Transverse colon (tissue), 4 donors: ENCODE results near the gene MAGI2. TPM values are rescaled to one million over a fixed set of nuclear protein-coding genes. Genes with fewer than 3 reads are reported as not detected.

ENCODE experiments used
- DNase-seq: peaks from one replicate; pipeline ENCODE4 v3.0.0-alpha.2; 2019
- H3K27ac ChIP-seq, 4 donors: fragments of 200-600 bp; sonication (generic); 2 replicates each; pipeline ENCODE4 v1.5.1; 2016 to 2018; ENCODE audit warnings: inconsistent platforms in 4 of 4
- H3K27me3 ChIP-seq: fragments of 200-600 bp; sonication (generic); 2 replicates; pipeline ENCODE4 v1.5.1; 2017; ENCODE audit warnings: inconsistent platforms
- H3K36me3 ChIP-seq, 4 donors: fragments of 200-600 bp; sonication (generic); 2 replicates each; pipeline ENCODE4 v1.5.1; 2017 to 2019; ENCODE audit warnings: inconsistent platforms in 4 of 4
- H3K4me1 ChIP-seq, 4 donors: fragments of 200-600 bp; sonication (generic); 2 replicates each; pipeline ENCODE4 v1.5.1; 2017 to 2020; ENCODE audit warnings: inconsistent platforms in 4 of 4
- H3K4me3 ChIP-seq, 4 donors: fragments of 200-600 bp; sonication (generic); 1 replicate in 1 of 4; 2 replicates in 3 of 4; pipeline versions ENCODE4 v1.5.1 to v1.6.1; 2017 to 2019; ENCODE audit warnings: inconsistent platforms in 4 of 4
- H3K9me3 ChIP-seq, 2 donors: fragments of 200-600 bp; sonication (generic); 2 replicates each; pipeline ENCODE4 v1.5.1; 2017 to 2019; ENCODE audit warnings: inconsistent platforms in 2 of 2
- CTCF ChIP-seq, 5 experiments: fragments of 200-600 bp in 3 of 5; fragments of 450-650 bp in 2 of 5; sonication (generic) in 3 of 5; IDR thresholded peaks; 1 replicate in 2 of 5; 2 replicates in 3 of 5; pipeline ENCODE4 v1.5.1; 2016 to 2017; ENCODE audit warnings: antibody characterized with exemption in 5 of 5, inconsistent platforms in 3 of 5, mild to moderate bottlenecking in 2 of 5, moderate library complexity in 1 of 5
- EP300 ChIP-seq: sonication (generic); formaldehyde crosslinking; IDR thresholded peaks from one replicate; pipeline ENCODE4 v1.6.1; 2017; ENCODE audit warnings: antibody characterized with exemption, low read depth
- POLR2A ChIP-seq: fragments of 450-650 bp; IDR thresholded peaks from one replicate; pipeline ENCODE4 v1.6.1; 2016; ENCODE audit warnings: antibody characterized with exemption, mild to moderate bottlenecking, moderate library complexity
- POLR2AphosphoS5 ChIP-seq, 3 donors: sonication (generic); formaldehyde crosslinking; IDR thresholded peaks; one replicate each; pipeline ENCODE4 v1.6.1; 2016; ENCODE audit warnings: antibody characterized with exemption in 3 of 3
- WGBS, 2 donors: methylation state at CpG; one replicate each; pipeline ENCODE4 v1.1.5; 2018; ENCODE audit warnings: low coverage in 1 of 2; 5-methylcytosine and 5-hydroxymethylcytosine counted together
- in situ Hi-C, 4 donors: fragments of 200-750 bp; cut with MboI; loops; one replicate each; pipeline versions ENCODE4 v1.15.0 to v1.15.1; 2017; ENCODE audit warnings: low sequenced_read_pairs in 3 of 4, low pct_ligation_motif_present in 1 of 4, low pct_unique_long_range_greater_than_20kb in 1 of 4
- intact Hi-C: fragments of 100-400 bp; cut with DNase I; formaldehyde crosslinking; loops from one replicate; pipeline ENCODE4 v1.15.1; 2023; ENCODE audit warnings: low total_unique reads
- total RNA-seq, 4 donors: library from RNA; depleted of rRNA; stranded (reverse); fragments of >200 nt; gene quantifications; one replicate each; pipeline ENCODE4 v1.1.0, GENCODE V29; 2016

MAGI2 gene
- total RNA-seq, 4 donors from 2014 or later = 1.6 to 9.7 (median 4.1) TPM

GRCh38 chr7:78284945-78285344, 1168.5 kb downstream of the MAGI2 start:
- no peak for DNase-seq
- in situ Hi-C loops (no loop called here), intact Hi-C loops (loop anchor here (5.0 kb wide), 1 partner anchor 1977 kb away; no protein-coding TSS in a partner anchor)
- H3K4me3 ChIP-seq = no peak overlapping the region
- H3K27me3 ChIP-seq = no peaks in the 10 kb centered on the region
- H3K9me3 ChIP-seq = no peaks in the 10 kb centered on the region
- H3K27ac ChIP-seq = no peak overlapping the region
- TF ChIP-seq CTCF (IDR thresholded peaks at IDR 0.05) (no peak), EP300 (no peak), POLR2AphosphoS5 (IDR thresholded peaks at IDR 0.05) (no peak), POLR2A (no peak)
- H3K36me3 ChIP-seq = no peaks in the 10 kb centered on the region
- WGBS, 2 donors = 43 to 45% methylated on average over 4 of the region's 4 CpGs
- H3K4me1 ChIP-seq = no peaks in the 10 kb centered on the region

- Histone ChIP-seq H3K36me3 (no peaks in the 10 kb centered on the region), H3K27ac (no peak overlapping the region), H3K4me1 (no peaks in the 10 kb centered on the region), H3K9me3 (no peaks in the 10 kb centered on the region), H3K4me3 (no peak overlapping the region), H3K27me3 (no peaks in the 10 kb centered on the region)
- DNase-seq = no peak
- in situ Hi-C loops = no loop called here
- intact Hi-C loops = no loop called here
- no peak for TF ChIP-seq POLR2AphosphoS5 (IDR thresholded peaks at IDR 0.05)
- no peak for TF ChIP-seq CTCF (IDR thresholded peaks at IDR 0.05)
- TF ChIP-seq EP300 = no peak
- TF ChIP-seq POLR2A = no peak
- WGBS, 2 donors = 67 to 81% methylated on average over 1 to 2 of the region's 2 CpGs
Measured at GRCh38 chr7:78280276-78280675, 1173.2 kb downstream of the MAGI2 start.

- H3K4me3 ChIP-seq = no peak overlapping the region
- H3K27ac ChIP-seq = no peak overlapping the region
- intact Hi-C loops (no loop called here), in situ Hi-C loops (no loop called here)
- no peak for TF ChIP-seq POLR2A
- TF ChIP-seq EP300 = no peak
- no peak for TF ChIP-seq CTCF (IDR thresholded peaks at IDR 0.05)
- TF ChIP-seq POLR2AphosphoS5 (IDR thresholded peaks at IDR 0.05) = no peak
- no peaks in the 10 kb centered on the region for H3K27me3 ChIP-seq
- no peaks in the 10 kb centered on the region for H3K36me3 ChIP-seq
- WGBS, 2 donors = 91 to 100% methylated on average over 1 of the region's 1 CpG
- DNase-seq = no peak
- no peaks in the 10 kb centered on the region for H3K9me3 ChIP-seq
- no peaks in the 10 kb centered on the region for H3K4me1 ChIP-seq
Measured at GRCh38 chr7:78279457-78279856, 1174.0 kb downstream of the MAGI2 start.

- intact Hi-C loops = no loop called here
- no peaks in the 10 kb centered on the region for H3K36me3 ChIP-seq
- WGBS, 2 donors = 73 to 90% methylated on average over 3 to 4 of the region's 4 CpGs
Measured at GRCh38 chr7:78279032-78279431, 1174.4 kb downstream of the MAGI2 start.

More at GRCh38 chr7:78279032-78279431, 1174.4 kb downstream of the MAGI2 start:
- in situ Hi-C loops = no loop called here
- H3K27me3 ChIP-seq = no peaks in the 10 kb centered on the region
- no peak overlapping the region for H3K27ac ChIP-seq
- no peak overlapping the region for H3K4me3 ChIP-seq
- TF ChIP-seq EP300 (no peak), POLR2A (no peak), POLR2AphosphoS5 (IDR thresholded peaks at IDR 0.05) (no peak), CTCF (IDR thresholded peaks at IDR 0.05) (no peak)
- no peaks in the 10 kb centered on the region for H3K4me1 ChIP-seq
- no peak for DNase-seq
- H3K9me3 ChIP-seq = no peaks in the 10 kb centered on the region
